Subcutaneous abdominal adipose tissue (tissue), 5 donors: ENCODE data around the gene LILRA2.

Experiments used
- H3K27ac ChIP-seq: one replicate; pipeline ENCODE4 v1.7.0; 2013; ENCODE audit warnings: low read depth, mild to moderate bottlenecking, inconsistent platforms, low read length, moderate library complexity
- H3K27me3 ChIP-seq, 5 donors: one replicate each; pipeline ENCODE4 v1.7.0; 2013; ENCODE audit warnings: low read length in 5 of 5, inconsistent platforms in 1 of 5; ENCODE audit not compliant: control insufficient read depth in 5 of 5, insufficient read depth in 4 of 5
- H3K36me3 ChIP-seq, 5 donors: one replicate each; pipeline ENCODE4 v1.7.0; 2013; ENCODE audit warnings: low read length in 5 of 5; ENCODE audit not compliant: control insufficient read depth in 5 of 5, insufficient read depth in 5 of 5
- H3K4me1 ChIP-seq, 5 donors: one replicate each; pipeline ENCODE4 v1.7.0; 2013; ENCODE audit warnings: low read length in 5 of 5, mild to moderate bottlenecking in 3 of 5, moderate library complexity in 1 of 5; ENCODE audit not compliant: control insufficient read depth in 5 of 5, insufficient read depth in 5 of 5
- H3K4me3 ChIP-seq, 5 donors: one replicate each; pipeline ENCODE4 v1.7.0; 2013; ENCODE audit warnings: low read length in 5 of 5, low read depth in 1 of 5
- H3K9ac ChIP-seq, 5 donors: one replicate each; pipeline ENCODE4 v1.7.0; 2013; ENCODE audit warnings: low read length in 5 of 5, mild to moderate bottlenecking in 4 of 5, moderate library complexity in 3 of 5
- H3K9me3 ChIP-seq, 5 donors: one replicate each; pipeline ENCODE4 v1.7.0; 2013; ENCODE audit warnings: low read length in 5 of 5; ENCODE audit not compliant: control insufficient read depth in 5 of 5
- donor health status: healthy.
- donor health status: healthy.
- donor health status: healthy.
- donor health status: healthy.
- donor health status: healthy.

LILRA2 gene

DNA sequence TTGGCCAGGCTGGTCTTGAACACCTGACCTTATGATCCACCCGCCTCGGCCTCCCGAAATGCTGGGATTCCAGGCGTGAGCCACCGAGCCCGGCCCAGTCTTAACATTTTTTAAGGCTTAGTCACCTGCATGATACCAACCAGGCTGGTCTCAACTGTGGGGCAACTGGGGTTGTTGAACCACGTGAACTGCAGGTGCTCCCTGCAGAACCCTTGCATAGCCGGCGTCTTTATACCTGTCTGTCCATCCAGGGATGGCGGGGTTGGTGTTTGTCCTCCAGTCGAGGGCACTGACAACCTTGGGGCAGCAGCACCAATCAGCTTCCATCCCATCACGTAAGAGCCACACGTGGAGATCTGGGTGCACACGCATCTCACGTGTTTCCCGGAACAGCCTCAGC, 24.8 kb upstream of the LILRA2 start:
- no peak overlapping the region for H3K9ac ChIP-seq
- H3K4me1 ChIP-seq, result peaks cover 0 to 11% (median 2%) of the 10 kb centered on the region in 5 donors
- H3K27ac ChIP-seq, result no peak overlapping the region
- H3K4me3 ChIP-seq, result no peak overlapping the region
- no peaks in the 10 kb centered on the region for H3K9me3 ChIP-seq
- H3K36me3 ChIP-seq, result no peaks in the 10 kb centered on the region
- peaks cover 0 to 18% (median 2%) of the 10 kb centered on the region in 5 donors for H3K27me3 ChIP-seq

DNA sequence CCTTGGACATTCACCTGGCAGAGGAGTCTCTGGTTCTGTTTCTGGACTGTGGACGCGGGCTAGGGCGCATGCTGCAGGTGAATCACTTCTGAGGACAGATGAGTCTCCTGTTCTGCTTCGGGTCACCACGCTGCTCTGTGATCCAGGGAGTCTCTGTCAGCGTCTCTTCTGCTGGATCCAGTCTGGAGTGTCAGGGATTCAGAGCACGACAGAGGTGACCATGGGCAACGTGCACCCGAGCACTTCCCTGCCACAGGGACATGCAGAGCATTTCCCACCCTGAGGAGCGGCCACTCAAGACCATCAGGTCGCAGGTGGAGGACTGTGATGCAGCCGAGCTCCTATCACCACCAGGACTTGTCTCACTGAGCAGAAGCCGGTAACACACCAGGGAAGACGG, 24.4 kb upstream of the LILRA2 start:
- Histone ChIP-seq H3K9me3 (no peaks in the 10 kb centered on the region), H3K36me3 (no peaks in the 10 kb centered on the region), H3K27ac (no peak overlapping the region), H3K9ac (no peak overlapping the region), H3K4me3 (no peak overlapping the region), H3K27me3 (peaks cover 0 to 18% (median 2%) of the 10 kb centered on the region in 5 donors), H3K4me1 (peaks cover 0 to 11% (median 2%) of the 10 kb centered on the region in 5 donors)

DNA sequence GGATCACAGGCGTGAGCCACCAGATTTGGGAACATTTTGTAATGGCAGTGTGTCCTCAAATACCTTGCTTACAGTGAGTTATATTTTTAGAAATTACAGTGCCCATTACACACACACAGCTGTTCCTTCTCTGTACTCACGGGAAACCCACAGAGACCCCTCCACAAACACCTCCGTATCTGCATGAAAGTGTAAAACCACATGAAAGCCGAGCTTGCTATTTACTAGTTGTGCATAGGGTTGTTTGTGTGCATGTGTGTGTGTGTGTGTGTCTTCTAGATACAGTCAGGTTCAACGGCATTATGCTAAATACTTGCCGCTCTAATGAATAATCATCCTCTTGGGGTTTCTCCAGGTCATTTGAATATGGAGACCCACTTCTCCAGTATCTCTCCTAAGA, 22.3 kb upstream of the LILRA2 start:
- Histone ChIP-seq H3K4me3 (no peak overlapping the region), H3K36me3 (no peaks in the 10 kb centered on the region), H3K9ac (no peak overlapping the region), H3K9me3 (no peaks in the 10 kb centered on the region), H3K27ac (no peak overlapping the region), H3K27me3 (peaks cover 0 to 18% (median 6%) of the 10 kb centered on the region in 5 donors), H3K4me1 (peaks cover 0 to 11% (median 2%) of the 10 kb centered on the region in 5 donors)

DNA sequence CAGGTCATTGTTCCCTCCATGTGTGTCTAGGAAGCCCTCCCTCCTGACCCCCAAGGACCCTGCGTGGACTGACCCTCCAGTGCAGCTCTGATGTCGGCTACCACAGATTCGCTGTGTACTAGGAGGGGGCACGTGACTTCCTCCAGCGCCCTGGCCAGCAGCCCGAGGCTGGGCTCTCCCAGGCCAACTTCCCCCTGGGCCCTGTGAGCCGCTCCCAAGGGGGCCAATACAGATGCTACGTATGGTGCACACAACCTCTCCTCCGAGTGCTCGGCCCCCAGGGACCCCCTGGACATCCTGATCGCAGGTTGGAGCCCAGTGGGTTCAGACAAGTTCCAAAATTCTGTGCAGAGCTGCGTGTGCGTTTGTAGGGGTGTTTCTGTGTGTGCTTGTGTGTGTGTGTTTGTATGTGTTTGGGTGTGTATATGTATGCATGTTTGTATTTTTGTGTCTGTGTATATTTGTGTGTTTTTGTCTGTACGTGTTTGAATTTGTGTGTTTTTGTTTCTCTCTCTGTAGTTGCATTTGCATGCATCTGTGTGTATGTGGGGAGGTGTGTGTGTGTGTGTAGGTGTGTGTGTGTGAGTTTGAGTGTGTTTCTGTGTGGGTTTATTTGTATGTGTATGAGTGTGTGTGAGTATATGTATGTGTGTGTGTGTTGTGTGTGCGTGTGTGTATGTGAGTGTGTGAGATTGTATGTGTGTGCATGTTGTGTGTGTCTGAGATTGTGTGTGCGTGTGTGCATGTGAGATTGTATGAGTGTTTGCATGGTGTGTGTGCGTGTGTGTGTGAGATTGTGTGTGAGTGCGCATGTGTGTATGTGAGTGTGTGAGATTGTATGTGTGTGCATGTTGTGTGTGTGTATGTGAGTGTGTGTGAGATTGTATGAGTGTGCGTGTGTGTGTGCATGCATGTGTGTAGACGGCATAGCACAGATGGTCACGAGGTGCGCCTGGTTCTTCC, 21.4 kb upstream of the LILRA2 start:
- Histone ChIP-seq H3K4me3 (no peak overlapping the region), H3K4me1 (peaks cover 0 to 11% (median 2%) of the 10 kb centered on the region in 5 donors), H3K27me3 (peaks cover 0 to 18% (median 3%) of the 10 kb centered on the region in 5 donors), H3K9ac (no peak overlapping the region), H3K27ac (no peak overlapping the region), H3K36me3 (no peaks in the 10 kb centered on the region), H3K9me3 (no peaks in the 10 kb centered on the region)

DNA sequence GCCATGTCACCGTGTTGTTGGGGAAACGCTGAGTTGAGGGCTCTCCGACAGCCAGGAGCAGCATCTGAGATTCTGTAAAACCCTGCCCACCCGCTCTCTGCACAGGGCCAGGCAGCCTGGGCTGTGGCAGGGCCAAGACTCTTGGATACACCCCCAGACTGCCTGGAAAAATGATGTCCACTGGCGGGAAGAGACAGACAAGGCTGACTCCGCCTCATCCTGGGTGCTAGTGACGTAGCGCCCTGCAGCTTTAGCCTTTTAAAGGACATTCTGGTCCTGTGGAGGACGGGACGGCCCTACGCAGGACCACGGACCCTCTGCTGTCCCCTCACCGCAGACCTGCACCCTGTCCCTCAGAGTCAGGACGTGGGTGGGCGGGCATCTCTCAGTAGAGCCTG, 20.7 kb upstream of the LILRA2 start:
- Histone ChIP-seq H3K36me3 (no peaks in the 10 kb centered on the region), H3K4me3 (no peak overlapping the region), H3K4me1 (peaks cover 0 to 11% (median 2%) of the 10 kb centered on the region in 5 donors), H3K27me3 (peaks cover 0 to 18% (median 3%) of the 10 kb centered on the region in 5 donors), H3K9ac (no peak overlapping the region), H3K9me3 (no peaks in the 10 kb centered on the region), H3K27ac (no peak overlapping the region)

DNA sequence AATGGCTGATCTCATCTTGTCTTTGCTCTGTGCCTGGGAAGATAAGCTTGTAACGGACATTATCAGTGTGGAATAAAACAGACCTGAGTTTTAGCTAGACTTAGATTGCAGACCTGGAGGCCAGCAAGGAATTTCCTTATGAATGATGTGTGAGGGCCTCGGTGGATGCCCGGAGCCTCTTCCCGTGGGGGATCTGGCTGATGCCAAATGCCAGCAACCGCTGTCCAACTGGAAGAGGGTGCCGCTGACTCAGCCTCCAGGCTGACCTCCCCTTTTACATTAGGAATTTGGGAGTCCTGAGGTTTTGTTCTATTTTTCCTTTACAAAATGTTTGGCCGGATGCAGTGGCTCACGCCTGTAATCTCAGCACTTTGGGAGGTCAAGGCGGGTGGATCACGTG, 19.6 kb upstream of the LILRA2 start:
- H3K4me1 ChIP-seq, result peaks cover 0 to 11% (median 2%) of the 10 kb centered on the region in 5 donors
- H3K27ac ChIP-seq, result no peak overlapping the region
- H3K4me3 ChIP-seq, result no peak overlapping the region
- H3K9me3 ChIP-seq, result no peaks in the 10 kb centered on the region
- no peaks in the 10 kb centered on the region for H3K36me3 ChIP-seq
- peaks cover 0 to 16% (median 3%) of the 10 kb centered on the region in 5 donors for H3K27me3 ChIP-seq
- no peak overlapping the region for H3K9ac ChIP-seq

DNA sequence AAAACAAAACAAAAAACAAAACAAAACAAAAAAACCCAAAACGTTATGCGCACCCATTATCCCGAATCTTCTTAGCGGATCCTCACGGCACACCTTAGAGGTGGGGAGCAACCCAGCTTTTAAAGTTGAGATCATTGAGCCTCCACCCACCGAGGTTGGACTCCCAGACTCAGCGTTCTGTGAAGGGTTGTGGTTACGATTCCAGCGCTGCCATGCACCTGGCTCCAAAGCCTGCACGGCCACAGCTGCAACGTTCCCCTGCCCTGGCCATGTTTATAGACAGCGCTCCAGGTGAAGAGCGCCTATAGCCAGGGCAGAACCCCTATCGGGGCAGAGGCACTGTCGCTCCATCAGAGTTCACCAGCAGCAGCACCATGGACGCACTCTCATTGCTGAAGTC, 18.7 kb upstream of the LILRA2 start:
- Histone ChIP-seq H3K4me1 (peaks cover 0 to 11% (median 2%) of the 10 kb centered on the region in 5 donors), H3K9ac (no peak overlapping the region), H3K27me3 (peaks cover 0 to 7% (median 3%) of the 10 kb centered on the region in 5 donors), H3K9me3 (no peaks in the 10 kb centered on the region), H3K27ac (no peak overlapping the region), H3K4me3 (no peak overlapping the region), H3K36me3 (no peaks in the 10 kb centered on the region)

DNA sequence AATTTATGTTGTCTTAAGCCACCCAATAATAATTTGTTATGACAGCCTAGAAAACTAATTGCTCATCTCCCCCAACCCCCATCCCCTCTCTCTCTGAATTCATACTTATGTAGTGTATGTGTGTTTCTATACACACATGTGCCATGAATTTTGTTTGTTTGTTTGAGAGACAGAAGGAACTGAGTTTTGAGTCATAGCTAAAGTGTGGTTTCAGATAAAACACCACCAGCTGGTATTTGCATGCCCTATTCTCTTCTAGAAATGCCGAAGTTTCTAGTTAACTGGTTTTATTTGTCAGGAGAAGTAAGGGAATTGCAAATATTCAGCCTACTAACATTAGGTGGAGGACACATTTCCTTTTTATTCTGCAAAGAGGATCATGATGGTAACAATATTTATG, 17.4 kb upstream of the LILRA2 start:
- Histone ChIP-seq H3K36me3 (no peaks in the 10 kb centered on the region), H3K4me3 (no peak overlapping the region), H3K27me3 (peaks cover 0 to 7% (median 3%) of the 10 kb centered on the region in 5 donors), H3K4me1 (peaks cover 0 to 11% (median 2%) of the 10 kb centered on the region in 5 donors), H3K27ac (no peak overlapping the region), H3K9me3 (no peaks in the 10 kb centered on the region), H3K9ac (no peak overlapping the region)

DNA sequence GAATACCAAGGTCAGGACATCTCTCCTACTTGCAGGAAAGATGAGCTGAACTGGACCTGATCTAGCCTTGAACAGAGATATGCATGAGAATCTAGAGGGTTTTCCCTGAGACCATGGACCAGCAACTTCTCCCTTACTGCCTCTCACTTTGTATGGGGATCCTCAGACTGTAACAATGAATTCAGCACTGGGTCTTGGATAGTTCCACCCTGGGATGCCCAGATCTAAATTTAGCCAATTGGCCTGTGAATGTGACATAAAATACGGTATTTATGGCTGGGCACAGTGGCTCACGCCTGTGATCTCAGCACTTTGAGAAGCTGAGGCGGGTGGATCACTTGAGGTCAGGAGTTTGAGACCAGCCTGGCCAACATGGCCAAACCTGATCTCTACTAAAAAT, 15.3 kb upstream of the LILRA2 start:
- Histone ChIP-seq H3K9me3 (no peaks in the 10 kb centered on the region), H3K27me3 (peaks cover 0 to 3% (median 0%) of the 10 kb centered on the region in 5 donors), H3K36me3 (no peaks in the 10 kb centered on the region), H3K9ac (no peak overlapping the region), H3K27ac (no peak overlapping the region), H3K4me1 (no peaks in the 10 kb centered on the region), H3K4me3 (no peak overlapping the region)

DNA sequence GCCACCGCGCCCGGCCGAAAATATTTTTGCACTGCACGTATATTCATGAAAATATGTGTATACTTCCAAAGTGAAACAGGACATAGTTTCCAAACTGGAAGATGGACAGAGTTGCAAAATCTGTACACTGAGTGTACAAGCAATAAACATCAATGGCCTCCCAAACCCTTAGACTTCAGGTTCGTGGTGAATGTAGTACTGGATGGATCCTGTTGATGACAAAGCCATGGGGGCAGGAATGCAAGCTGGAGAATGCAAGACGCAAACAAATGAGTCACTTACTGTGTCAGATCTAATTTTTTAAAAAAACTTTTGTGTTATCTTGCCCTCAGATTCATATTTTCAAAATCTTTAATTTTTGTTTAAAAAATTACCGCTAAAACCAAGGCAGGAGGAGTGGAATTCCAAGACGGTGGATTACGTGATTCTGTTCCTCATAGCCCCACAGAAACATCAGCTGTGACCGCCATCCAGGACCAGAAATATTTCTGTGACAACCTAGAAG, 12.7 kb upstream of the LILRA2 start:
- Histone ChIP-seq H3K27ac (no peak overlapping the region), H3K36me3 (no peaks in the 10 kb centered on the region), H3K4me1 (no peaks in the 10 kb centered on the region), H3K9ac (no peak overlapping the region), H3K27me3 (no peaks in the 10 kb centered on the region), H3K4me3 (no peak overlapping the region), H3K9me3 (no peaks in the 10 kb centered on the region)
